HAP-1 (cell line): Measurements from ENCODE around the gene SPACA4.

Source experiments
- DNase-seq, 2 experiments: peaks; one replicate each; pipeline ENCODE4 v3.0.0-alpha.2; 2016 to 2020; ENCODE audit warnings: low spot score in 2 of 2
- H3K27me3 ChIP-seq: fragments of 250-450 bp; sonication (Bioruptor Pico); 2 replicates; pipeline ENCODE4 v1.5.1; 2020; ENCODE audit warnings: low read depth, mild to moderate bottlenecking, moderate library complexity
- H3K36me3 ChIP-seq: fragments of 250-450 bp; sonication (Bioruptor Pico); replicated peaks from 2 replicates; pipeline ENCODE4 v1.5.1; 2020; ENCODE audit warnings: mild to moderate bottlenecking
- H3K4me1 ChIP-seq: fragments of 250-450 bp; sonication (Bioruptor Pico); 2 replicates; pipeline ENCODE4 v1.5.1; 2020; ENCODE audit warnings: mild to moderate bottlenecking
- H3K4me3 ChIP-seq: fragments of 250-450 bp; sonication (Bioruptor Pico); 2 replicates; pipeline ENCODE4 v1.5.1; 2020; ENCODE audit warnings: mild to moderate bottlenecking, moderate library complexity
- H3K9me3 ChIP-seq: fragments of 250-450 bp; sonication (Bioruptor Pico); 2 replicates; pipeline ENCODE4 v1.5.1; 2020; ENCODE audit warnings: mild to moderate bottlenecking, moderate library complexity
- in situ Hi-C: fragments of 300-500 bp; cut with MboI; formaldehyde crosslinking; loops from 3 replicates; pipeline ENCODE4 v1.14.3; 2020; ENCODE audit warnings: low sequenced_read_pairs, inconsistent platforms, mixed read lengths

Gene SPACA4

DNA sequence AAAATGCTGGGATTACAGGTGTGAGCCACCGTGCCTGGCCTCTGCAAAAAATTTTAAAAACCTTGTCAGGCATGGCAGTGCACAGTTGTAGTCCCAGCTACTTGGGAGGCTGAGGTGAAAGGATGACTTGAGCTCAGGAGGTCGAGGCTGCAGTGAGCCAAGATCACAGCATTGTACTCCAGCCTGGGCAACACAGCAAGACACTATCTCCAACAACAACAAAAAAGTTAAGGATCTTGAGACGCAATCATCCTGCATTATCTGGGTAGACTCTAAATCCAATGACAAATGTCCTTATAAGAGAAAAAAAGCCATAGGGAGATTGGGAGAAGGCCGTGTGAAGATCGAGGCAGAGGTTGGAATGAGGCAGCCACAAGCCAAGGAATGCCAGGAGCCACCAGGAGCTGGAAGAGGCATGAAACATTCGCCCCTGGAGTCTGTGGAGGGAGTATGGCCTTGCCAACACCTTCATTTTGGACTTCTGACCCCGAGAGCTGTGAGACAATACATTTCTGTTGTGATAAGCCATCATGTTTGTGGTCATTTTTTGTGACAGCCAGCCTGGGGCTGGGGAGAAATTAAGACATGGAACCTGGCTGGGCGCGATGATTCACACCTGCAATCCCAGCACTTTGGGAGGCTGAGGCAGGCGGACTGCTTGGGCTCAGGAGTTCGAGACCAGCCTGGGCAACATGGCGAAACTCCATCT, 44.6 kb downstream of the SPACA4 start:
- Histone ChIP-seq H3K9me3 (no peaks in the 10 kb centered on the region), H3K4me1 (peaks cover 4% of the 10 kb centered on the region), H3K27me3 (no peaks in the 10 kb centered on the region), H3K4me3 (no peak overlapping the region), H3K36me3 (no peaks in the 10 kb centered on the region)
- DNase-seq, result no peak
- in situ Hi-C loops, result no loop called here

DNA sequence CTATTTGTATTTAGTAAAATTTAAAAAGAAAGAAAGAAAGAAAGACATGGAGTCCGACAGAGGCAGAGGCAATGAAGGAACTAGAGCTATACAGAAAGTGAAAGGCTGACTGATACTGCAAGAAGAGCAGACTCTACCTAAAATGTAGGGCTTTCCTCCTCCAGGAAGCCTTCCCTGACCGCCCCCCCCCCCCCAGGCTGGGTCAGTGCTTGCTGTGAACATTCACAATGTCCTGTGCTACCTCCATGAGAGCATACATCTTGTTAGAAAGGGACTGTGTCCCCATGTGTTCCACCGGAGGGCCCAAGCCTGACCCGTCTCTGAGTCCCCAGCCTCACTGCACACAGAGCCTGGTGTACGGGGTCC, 45.1 kb downstream of the SPACA4 start:
- Histone ChIP-seq H3K4me1 (peaks cover 3% of the 10 kb centered on the region; the same call in 1 of the 2 replicates), H3K27me3 (no peaks in the 10 kb centered on the region), H3K36me3 (no peaks in the 10 kb centered on the region), H3K9me3 (no peaks in the 10 kb centered on the region), H3K4me3 (no peak overlapping the region)
- no peak for DNase-seq
- in situ Hi-C loops, result no loop called here

DNA sequence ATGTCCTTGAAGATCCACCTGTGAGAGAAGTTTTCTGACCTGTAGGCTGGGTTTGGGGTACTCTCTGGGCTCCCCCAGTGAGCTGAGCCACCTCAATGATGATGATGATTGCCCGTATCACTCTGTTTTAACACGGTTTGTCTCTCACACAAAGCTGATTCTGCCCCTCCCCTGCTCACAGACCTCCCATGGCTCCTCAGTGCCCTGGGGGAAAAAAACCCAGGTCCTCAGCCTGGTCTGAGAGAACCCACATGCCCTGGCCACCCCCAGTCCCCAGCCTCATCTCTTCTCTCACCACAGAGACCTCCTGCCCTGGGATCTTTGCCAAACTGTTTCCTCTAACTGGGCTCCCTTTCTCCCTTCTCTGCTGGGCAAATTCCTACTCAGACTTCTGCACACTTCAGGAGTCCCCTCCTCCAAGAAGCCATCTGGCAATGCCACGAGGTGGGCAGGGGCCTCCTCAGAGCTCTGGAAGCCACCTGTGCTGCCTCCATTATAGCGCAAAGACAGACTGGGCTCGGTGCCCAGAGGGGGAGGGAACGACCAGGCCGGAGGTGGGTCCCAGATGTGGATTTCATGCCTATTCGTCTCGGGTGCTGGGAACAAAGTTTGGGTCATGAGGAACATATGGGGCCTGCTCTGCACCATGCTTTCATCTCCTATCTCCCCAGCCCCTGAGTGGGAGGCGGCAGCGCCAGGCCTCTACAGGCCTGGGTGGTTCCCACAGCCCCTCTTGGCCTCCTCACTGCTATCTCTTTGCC, 47.9 kb downstream of the SPACA4 start:
- Histone ChIP-seq H3K4me1 (no peaks in the 10 kb centered on the region), H3K27me3 (no peaks in the 10 kb centered on the region), H3K9me3 (no peaks in the 10 kb centered on the region), H3K4me3 (no peak overlapping the region), H3K36me3 (no peaks in the 10 kb centered on the region)
- no peak for DNase-seq
- in situ Hi-C loops, result no loop called here

DNA sequence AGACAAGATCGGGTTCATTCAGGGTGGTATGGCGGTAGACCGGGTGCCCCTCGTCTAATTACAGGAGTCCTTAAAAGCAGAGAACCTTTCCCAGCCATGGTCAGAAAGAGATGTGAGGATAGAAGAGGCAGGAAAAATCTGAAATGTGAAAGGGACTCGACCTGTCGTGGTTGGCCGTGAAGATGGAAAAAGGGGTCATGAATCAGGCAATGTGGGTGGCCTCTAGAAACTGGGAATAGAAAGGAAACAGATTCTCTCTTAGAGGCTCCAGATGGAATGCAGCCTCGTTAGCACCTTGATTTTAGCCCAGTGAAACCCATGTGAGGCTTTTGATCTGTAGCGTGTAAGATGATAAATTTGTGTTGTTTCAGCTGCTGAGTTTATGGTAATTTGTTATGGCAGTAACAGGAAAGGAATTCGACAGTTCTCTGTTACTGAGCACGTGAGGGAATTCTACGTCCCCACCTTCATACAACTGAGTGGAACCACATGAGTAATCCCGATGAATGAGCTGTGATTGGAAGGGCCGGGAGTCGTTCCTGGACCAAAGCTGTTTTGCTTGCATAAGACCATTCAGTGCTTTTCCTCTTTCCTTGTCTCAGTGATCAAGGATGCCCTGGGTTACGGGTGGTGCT, 50.4 kb downstream of the SPACA4 start:
- H3K36me3 ChIP-seq, result no peaks in the 10 kb centered on the region
- DNase-seq, result no peak
- H3K4me1 ChIP-seq, result peaks cover 7% of the 10 kb centered on the region; the same call in 1 of the 2 replicates
- no peak overlapping the region for H3K4me3 ChIP-seq
- in situ Hi-C loops, result no loop called here
- H3K9me3 ChIP-seq, result no peaks in the 10 kb centered on the region
- H3K27me3 ChIP-seq, result no peaks in the 10 kb centered on the region
